ENCODE results near the gene SYTL3.

GRCh38 chr6:158763434-158764182 lies 113.8 kb downstream of the SYTL3 start:
- TF ChIP-seq, protein P1, sequence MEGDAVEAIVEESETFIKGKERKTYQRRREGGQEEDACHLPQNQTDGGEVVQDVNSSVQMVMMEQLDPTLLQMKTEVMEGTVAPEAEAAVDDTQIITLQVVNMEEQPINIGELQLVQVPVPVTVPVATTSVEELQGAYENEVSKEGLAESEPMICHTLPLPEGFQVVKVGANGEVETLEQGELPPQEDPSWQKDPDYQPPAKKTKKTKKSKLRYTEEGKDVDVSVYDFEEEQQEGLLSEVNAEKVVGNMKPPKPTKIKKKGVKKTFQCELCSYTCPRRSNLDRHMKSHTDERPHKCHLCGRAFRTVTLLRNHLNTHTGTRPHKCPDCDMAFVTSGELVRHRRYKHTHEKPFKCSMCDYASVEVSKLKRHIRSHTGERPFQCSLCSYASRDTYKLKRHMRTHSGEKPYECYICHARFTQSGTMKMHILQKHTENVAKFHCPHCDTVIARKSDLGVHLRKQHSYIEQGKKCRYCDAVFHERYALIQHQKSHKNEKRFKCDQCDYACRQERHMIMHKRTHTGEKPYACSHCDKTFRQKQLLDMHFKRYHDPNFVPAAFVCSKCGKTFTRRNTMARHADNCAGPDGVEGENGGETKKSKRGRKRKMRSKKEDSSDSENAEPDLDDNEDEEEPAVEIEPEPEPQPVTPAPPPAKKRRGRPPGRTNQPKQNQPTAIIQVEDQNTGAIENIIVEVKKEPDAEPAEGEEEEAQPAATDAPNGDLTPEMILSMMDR (IDR thresholded peaks at IDR 0.05 in 8 of 11, conservative IDR thresholded peaks at IDR 0.05 in 3 of 11) = no peak
- no peak for TF ChIP-seq POLR2A (IDR thresholded peaks at IDR 0.05)

All from spleen (tissue), 7 donors.